Activated CD4-positive, alpha-beta T cell treated with anti-CD3 and anti-CD28 coated beads for 4 hours (primary cell): ENCODE measurements around the gene RBM6.
A peak's percentile ranks its signal among the peaks of the same experiment; 100 is the strongest.
"Not testable (repeated sequence)": the region's sequence is repeated elsewhere in the genome, so short reads cannot be mapped to it uniquely, and the experiment has no call there.

Experiments
- DNase-seq, 2 donors: peaks; one replicate each; pipeline ENCODE4 v3.0.0-alpha.2; 2020

RBM6 gene

GRCh38 chr3:49994476-49994875 lies 54.5 kb downstream of the RBM6 start:
- no peak for DNase-seq

GRCh38 chr3:49996016-49996415 lies 56.1 kb downstream of the RBM6 start:
- DNase-seq: no peak

GRCh38 chr3:49997862-49998261 lies 57.9 kb downstream of the RBM6 start:
- no peak for DNase-seq

- DNase-seq: no peak
Observed at GRCh38 chr3:49998326-49998725, 58.4 kb downstream of the RBM6 start.

GRCh38 chr3:50001511-50001910 lies 61.6 kb downstream of the RBM6 start:
- no peak for DNase-seq

GRCh38 chr3:50003216-50003615 lies 63.3 kb downstream of the RBM6 start:
- DNase-seq: no peak

- DNase-seq: no peak
Observed at GRCh38 chr3:50003824-50004223, 63.9 kb downstream of the RBM6 start.

GRCh38 chr3:50008931-50009330 lies 69.0 kb downstream of the RBM6 start:
- DNase-seq: no peak

- no peak for DNase-seq
Observed at GRCh38 chr3:50010959-50011358, 71.0 kb downstream of the RBM6 start.

GRCh38 chr3:50015918-50016317 lies 76.0 kb downstream of the RBM6 start:
- DNase-seq: no peak

- DNase-seq: no peak
Observed at GRCh38 chr3:50028346-50028745, 88.4 kb downstream of the RBM6 start.

GRCh38 chr3:50031201-50031600 lies 91.3 kb downstream of the RBM6 start:
- not testable (repeated sequence) for DNase-seq

GRCh38 chr3:50044976-50045375 lies 105.0 kb downstream of the RBM6 start:
- DNase-seq: no peak

- no peak for DNase-seq
Observed at GRCh38 chr3:50047426-50047825, 107.5 kb downstream of the RBM6 start.

- DNase-seq: no peak
Observed at GRCh38 chr3:50050361-50050760, 110.4 kb downstream of the RBM6 start.

- DNase-seq: no peak
Observed at GRCh38 chr3:50057756-50058155, 117.8 kb downstream of the RBM6 start.

GRCh38 chr3:50068134-50068533 lies 128.2 kb downstream of the RBM6 start:
- no peak for DNase-seq

- DNase-seq: no peak
Observed at GRCh38 chr3:50078091-50078490, 138.1 kb downstream of the RBM6 start.

GRCh38 chr3:50078622-50079021 lies 138.7 kb downstream of the RBM6 start:
- no peak for DNase-seq

- not testable (repeated sequence) for DNase-seq
Observed at GRCh38 chr3:50084951-50085350, 145.0 kb downstream of the RBM6 start.

- peak; percentile 89 to 90 for DNase-seq
Observed at GRCh38 chr3:50088725-50089608, 149.0 kb downstream of the RBM6 start, which contains the start of gene RBM5. Gene RBM5, plus strand, starts transcription at chr3:50088919. Its CDS starts 1,516 bp downstream, at chr3:50090435.

- peak in 1 of 2 donors; percentile 2 for DNase-seq
Observed at GRCh38 chr3:50089609-50089945, 149.6 kb downstream of the RBM6 start.

- DNase-seq: no peak
Observed at GRCh38 chr3:50090984-50091383, 151.0 kb downstream of the RBM6 start.

GRCh38 chr3:50095352-50095998 lies 155.5 kb downstream of the RBM6 start:
- DNase-seq: no peak
